SK-N-SH (cell line): ENCODE results near the gene PF4V1. TPM values are rescaled to one million over a fixed set of nuclear protein-coding genes. Genes with fewer than 3 reads are reported as not detected.

Experiments
- CTCF ChIA-PET: fragments of 300-600, 350-600 bp; formaldehyde crosslinking; extraction: SDS; loops from one replicate; lab custom pipeline; 2021; lab: Yijun Ruan, JAX
- POLR2A ChIA-PET: fragments of 350-600 bp; sonication (Branson Sonifier 250); formaldehyde crosslinking; extraction: SDS; loops from one replicate; lab custom pipeline; 2020; ENCODE audit warnings: antibody characterized with exemption, inconsistent platforms; lab: Yijun Ruan, JAX
- DNase-seq: peaks from one replicate; pipeline ENCODE4 v3.0.0; 2012
- H2AFZ ChIP-seq: fragments of 200-600 bp; sonication (generic); 2 replicates; pipeline ENCODE4 v1.8.1; 2016; ENCODE audit warnings: antibody characterized with exemption, mild to moderate bottlenecking, low read depth
- H3F3A ChIP-seq: fragments of 200-600 bp; sonication (generic); replicated peaks from 2 replicates; pipeline ENCODE3; 2016; ENCODE audit warnings: antibody characterized with exemption, mild to moderate bottlenecking; ENCODE audit not compliant: insufficient read depth
- H3K27ac ChIP-seq, 2 experiments: fragments of 200-500 bp in 1 of 2; fragments of 200-600 bp in 1 of 2; sonication (Bioruptor generic) in 1 of 2; sonication (generic), shearing (Covaris generic) in 1 of 2; 2 replicates each; pipeline versions ENCODE4 v1.5.1 to v1.6.1; 2014 to 2016; ENCODE audit warnings: low read depth in 2 of 2, inconsistent platforms in 1 of 2, low read length in 1 of 2, mild to moderate bottlenecking in 1 of 2, mixed read lengths in 1 of 2
- H3K27me3 ChIP-seq: fragments of 200-600 bp; sonication (generic), shearing (Covaris generic); 2 replicates; pipeline ENCODE4 v1.6.1; 2016; ENCODE audit warnings: mixed run types; ENCODE audit not compliant: insufficient read depth
- H3K36me3 ChIP-seq, 2 experiments: fragments of 200-500 bp in 1 of 2; fragments of 200-600 bp in 1 of 2; sonication (Bioruptor generic) in 1 of 2; sonication (generic) in 1 of 2; replicated peaks in 1 of 2; 2 replicates each; pipeline versions ENCODE3 to v1.5.1; 2014 to 2016; ENCODE audit warnings: low read length in 1 of 2, mild to moderate bottlenecking in 1 of 2; ENCODE audit not compliant: insufficient read depth in 2 of 2, control insufficient read depth in 1 of 2
- H3K4me1 ChIP-seq, 2 experiments: fragments of 200-500 bp in 1 of 2; fragments of 200-600 bp in 1 of 2; sonication (Bioruptor generic) in 1 of 2; sonication (generic), shearing (Covaris generic) in 1 of 2; 2 replicates each; pipeline versions ENCODE4 v1.5.1 to v1.6.1; 2014 to 2016; ENCODE audit warnings: low read depth in 1 of 2, low read length in 1 of 2, mixed run types in 1 of 2; ENCODE audit not compliant: insufficient read depth in 2 of 2, control insufficient read depth in 1 of 2
- H3K4me2 ChIP-seq: fragments of 200-600 bp; sonication (generic), shearing (Covaris generic); 2 replicates; pipeline ENCODE4 v1.6.1; 2017; ENCODE audit warnings: mixed run types
- H3K4me3 ChIP-seq, 2 experiments: fragments of 200-500 bp in 1 of 2; fragments of 200-600 bp in 1 of 2; sonication (Bioruptor generic) in 1 of 2; sonication (generic), shearing (Covaris generic) in 1 of 2; 2 replicates each; pipeline versions ENCODE4 v1.5.1 to v1.8.1; 2014 to 2016; ENCODE audit warnings: low read depth in 2 of 2, inconsistent platforms in 1 of 2, low read length in 1 of 2, mild to moderate bottlenecking in 1 of 2, mixed read lengths in 1 of 2, moderate library complexity in 1 of 2
- H3K79me2 ChIP-seq: fragments of 200-600 bp; sonication (generic); 2 replicates; pipeline ENCODE4 v1.8.1; 2017; ENCODE audit warnings: mild to moderate bottlenecking; ENCODE audit not compliant: insufficient read depth
- H3K9ac ChIP-seq: fragments of 200-600 bp; sonication (generic); 2 replicates; pipeline ENCODE4 v1.6.1; 2017; ENCODE audit warnings: mixed run types
- H3K9me2 ChIP-seq: fragments of 200-600 bp; sonication (generic); 2 replicates; pipeline ENCODE4 v1.6.1; 2017; ENCODE audit warnings: mixed run types
- H3K9me3 ChIP-seq: fragments of 200-600 bp; sonication (generic); 2 replicates; pipeline ENCODE4 v1.6.1; 2017; ENCODE audit warnings: mixed run types, mild to moderate bottlenecking, moderate library complexity
- H4K20me1 ChIP-seq: fragments of 200-600 bp; sonication (generic); 2 replicates; pipeline ENCODE4 v1.6.1; 2017; ENCODE audit warnings: mild to moderate bottlenecking, mixed run types; ENCODE audit not compliant: insufficient read depth
- CHD2 ChIP-seq: fragments of 150-350 bp; IDR thresholded peaks from 2 replicates; pipeline ENCODE4 v1.6.1; 2018; ENCODE audit warnings: low read length; ENCODE audit not compliant: partially characterized antibody
- EP300 ChIP-seq, 2 experiments: IDR thresholded peaks; 2 replicates each; pipeline versions ENCODE4 v1.4.0 to v1.6.1; 2012; ENCODE audit warnings: borderline replicate concordance in 1 of 2, low read depth in 1 of 2, low read length in 1 of 2
- EZH2phosphoT487 ChIP-seq: fragments of 200-600 bp; sonication (generic); IDR thresholded peaks from 2 replicates; pipeline ENCODE4 v1.6.1; 2017; ENCODE audit warnings: low read depth, mixed run types, mild to moderate bottlenecking, antibody characterized with exemption, moderate library complexity, borderline replicate concordance
- FOSL2 ChIP-seq: IDR thresholded peaks from 2 replicates; pipeline ENCODE4 v1.4.0; 2012; ENCODE audit warnings: low read depth, mild to moderate bottlenecking, moderate library complexity, borderline replicate concordance
- FOXJ3 ChIP-seq: sonication (generic); formaldehyde crosslinking; IDR thresholded peaks from 2 replicates; pipeline ENCODE4 v1.5.1; 2020; ENCODE audit warnings: mild to moderate bottlenecking, missing genetic modification reagents
- GATA2 ChIP-seq: sonication (generic); formaldehyde crosslinking; IDR thresholded peaks from 2 replicates; pipeline ENCODE4 v1.5.0; 2020; ENCODE audit warnings: mild to moderate bottlenecking, missing genetic modification reagents
- JUND ChIP-seq: IDR thresholded peaks from 2 replicates; pipeline ENCODE4 v1.4.0; 2012
- MEF2A ChIP-seq: IDR thresholded peaks from 2 replicates; pipeline ENCODE4 v1.4.0; 2012; ENCODE audit warnings: low read depth, borderline replicate concordance
- NFIC ChIP-seq: IDR thresholded peaks from 2 replicates; pipeline ENCODE4 v1.4.0; 2012; ENCODE audit warnings: borderline replicate concordance
- NRF1 ChIP-seq: IDR thresholded peaks from 2 replicates; pipeline ENCODE4 v1.6.1; 2012; ENCODE audit warnings: low read depth, mild to moderate bottlenecking, low read length
- RAD21 ChIP-seq: IDR thresholded peaks from 2 replicates; pipeline ENCODE4 v1.6.1; 2012; ENCODE audit warnings: mild to moderate bottlenecking, low read length
- RFX5 ChIP-seq: IDR thresholded peaks from 2 replicates; pipeline ENCODE4 v1.6.1; 2012; ENCODE audit warnings: mild to moderate bottlenecking, improper control_type of control experiment, low read length
- SIN3A ChIP-seq: IDR thresholded peaks from 2 replicates; pipeline ENCODE4 v1.6.1; 2012; ENCODE audit warnings: low read depth, mild to moderate bottlenecking, low read length, moderate library complexity, borderline replicate concordance
- TAF1 ChIP-seq: IDR thresholded peaks from 2 replicates; pipeline ENCODE4 v1.6.1; 2012; ENCODE audit warnings: low read depth, mild to moderate bottlenecking, low read length, moderate library complexity, borderline replicate concordance
- TCF12 ChIP-seq: IDR thresholded peaks from 2 replicates; pipeline ENCODE4 v1.4.0; 2012
- WGBS: methylation state at CpG from one replicate; pipeline ENCODE4 v1.1.6; 2017; ENCODE audit warnings: low lambda C conversion rate; 5-methylcytosine and 5-hydroxymethylcytosine counted together
- polyA plus RNA-seq, 3 experiments: library from polyadenylated mRNA; depleted of rRNA; stranded (reverse); fragments of >200 nt; gene quantifications; 2 replicates each; pipeline ENCODE4 v1.2.3, GENCODE V29; 2012
- TF ChIP-seq, protein P1 (sequence below): IDR thresholded peaks from 2 replicates; pipeline ENCODE4 v1.4.0; 2012; ENCODE audit warnings: low read depth, borderline replicate concordance
- TF ChIP-seq, protein P2 (sequence below): IDR thresholded peaks from 2 replicates; pipeline ENCODE4 v1.6.1; 2012; ENCODE audit warnings: mild to moderate bottlenecking, low read depth, low read length, moderate library complexity
- TF ChIP-seq, protein P3 (sequence below): IDR thresholded peaks from 2 replicates; pipeline ENCODE4 v1.4.0; 2012; ENCODE audit warnings: low read depth
- TF ChIP-seq, protein P4 (sequence below): IDR thresholded peaks from 2 replicates; pipeline ENCODE4 v1.4.0; 2012; ENCODE audit warnings: low read depth, borderline replicate concordance

PF4V1 gene
- polyA plus RNA-seq, 1 of the 3 experiments (the other 2 are of a cell fraction), result not detected

DNA sequence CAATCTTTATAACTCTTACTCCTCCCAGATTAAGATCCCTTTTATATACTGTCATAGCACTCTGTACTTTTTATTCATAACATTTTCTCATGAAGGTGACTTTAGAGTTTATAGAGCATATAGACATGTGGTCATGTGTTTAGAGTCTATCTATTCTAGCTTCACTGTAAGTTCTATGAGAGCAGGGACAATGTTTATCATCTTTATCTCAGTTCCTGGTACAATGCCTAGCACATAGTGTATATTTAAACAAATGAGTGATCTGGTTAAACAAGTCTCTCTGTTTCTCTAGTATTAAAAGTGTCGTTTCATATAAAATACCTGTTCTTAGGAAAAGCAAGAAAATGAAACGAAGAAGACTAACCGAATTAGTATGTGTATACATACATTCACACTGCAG lies 13.4 kb upstream of the PF4V1 start:
- Histone ChIP-seq H2AFZ (no peak overlapping the region), H3F3A (peaks cover 4% of the 10 kb centered on the region), H3K36me3 (no peaks in the 10 kb centered on the region), H3K27me3 (peaks cover 13% of the 10 kb centered on the region; the same call in 1 of the 2 replicates), H3K4me1 (no peaks in the 10 kb centered on the region), H3K9me2 (0 out of 2 replicates have a peak, but pooled peaks cover 3% of the 10 kb centered on the region), H3K9ac (no peak overlapping the region), H3K27ac (no peak overlapping the region), H3K79me2 (no peaks in the 10 kb centered on the region), H4K20me1 (no peaks in the 10 kb centered on the region), H3K4me2 (no peak overlapping the region), H3K4me3 (no peak overlapping the region), H3K9me3 (no peaks in the 10 kb centered on the region)
- POLR2A ChIA-PET, result no interaction called here
- DNase-seq, result no peak
- no peak for TF ChIP-seq NRF1
- no peak for TF ChIP-seq TAF1
- no peak for TF ChIP-seq NFIC
- no peak for TF ChIP-seq RFX5
- TF ChIP-seq EP300 (IDR thresholded peaks at IDR 0.05; ENCODE audit: borderline replicate concordance in 1 of 2, low read depth in 1 of 2, low read length in 1 of 2), result no peak
- TF ChIP-seq FOSL2, result no peak
- no peak for TF ChIP-seq MEF2A
- TF ChIP-seq, protein P1, sequence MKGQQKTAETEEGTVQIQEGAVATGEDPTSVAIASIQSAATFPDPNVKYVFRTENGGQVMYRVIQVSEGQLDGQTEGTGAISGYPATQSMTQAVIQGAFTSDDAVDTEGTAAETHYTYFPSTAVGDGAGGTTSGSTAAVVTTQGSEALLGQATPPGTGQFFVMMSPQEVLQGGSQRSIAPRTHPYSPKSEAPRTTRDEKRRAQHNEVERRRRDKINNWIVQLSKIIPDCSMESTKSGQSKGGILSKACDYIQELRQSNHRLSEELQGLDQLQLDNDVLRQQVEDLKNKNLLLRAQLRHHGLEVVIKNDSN, result no peak
- TF ChIP-seq, protein P2, sequence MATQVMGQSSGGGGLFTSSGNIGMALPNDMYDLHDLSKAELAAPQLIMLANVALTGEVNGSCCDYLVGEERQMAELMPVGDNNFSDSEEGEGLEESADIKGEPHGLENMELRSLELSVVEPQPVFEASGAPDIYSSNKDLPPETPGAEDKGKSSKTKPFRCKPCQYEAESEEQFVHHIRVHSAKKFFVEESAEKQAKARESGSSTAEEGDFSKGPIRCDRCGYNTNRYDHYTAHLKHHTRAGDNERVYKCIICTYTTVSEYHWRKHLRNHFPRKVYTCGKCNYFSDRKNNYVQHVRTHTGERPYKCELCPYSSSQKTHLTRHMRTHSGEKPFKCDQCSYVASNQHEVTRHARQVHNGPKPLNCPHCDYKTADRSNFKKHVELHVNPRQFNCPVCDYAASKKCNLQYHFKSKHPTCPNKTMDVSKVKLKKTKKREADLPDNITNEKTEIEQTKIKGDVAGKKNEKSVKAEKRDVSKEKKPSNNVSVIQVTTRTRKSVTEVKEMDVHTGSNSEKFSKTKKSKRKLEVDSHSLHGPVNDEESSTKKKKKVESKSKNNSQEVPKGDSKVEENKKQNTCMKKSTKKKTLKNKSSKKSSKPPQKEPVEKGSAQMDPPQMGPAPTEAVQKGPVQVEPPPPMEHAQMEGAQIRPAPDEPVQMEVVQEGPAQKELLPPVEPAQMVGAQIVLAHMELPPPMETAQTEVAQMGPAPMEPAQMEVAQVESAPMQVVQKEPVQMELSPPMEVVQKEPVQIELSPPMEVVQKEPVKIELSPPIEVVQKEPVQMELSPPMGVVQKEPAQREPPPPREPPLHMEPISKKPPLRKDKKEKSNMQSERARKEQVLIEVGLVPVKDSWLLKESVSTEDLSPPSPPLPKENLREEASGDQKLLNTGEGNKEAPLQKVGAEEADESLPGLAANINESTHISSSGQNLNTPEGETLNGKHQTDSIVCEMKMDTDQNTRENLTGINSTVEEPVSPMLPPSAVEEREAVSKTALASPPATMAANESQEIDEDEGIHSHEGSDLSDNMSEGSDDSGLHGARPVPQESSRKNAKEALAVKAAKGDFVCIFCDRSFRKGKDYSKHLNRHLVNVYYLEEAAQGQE, result no peak
- WGBS, result 7% methylated on average over 3 of the region's 3 CpGs
- CTCF ChIA-PET, result no interaction called here

DNA sequence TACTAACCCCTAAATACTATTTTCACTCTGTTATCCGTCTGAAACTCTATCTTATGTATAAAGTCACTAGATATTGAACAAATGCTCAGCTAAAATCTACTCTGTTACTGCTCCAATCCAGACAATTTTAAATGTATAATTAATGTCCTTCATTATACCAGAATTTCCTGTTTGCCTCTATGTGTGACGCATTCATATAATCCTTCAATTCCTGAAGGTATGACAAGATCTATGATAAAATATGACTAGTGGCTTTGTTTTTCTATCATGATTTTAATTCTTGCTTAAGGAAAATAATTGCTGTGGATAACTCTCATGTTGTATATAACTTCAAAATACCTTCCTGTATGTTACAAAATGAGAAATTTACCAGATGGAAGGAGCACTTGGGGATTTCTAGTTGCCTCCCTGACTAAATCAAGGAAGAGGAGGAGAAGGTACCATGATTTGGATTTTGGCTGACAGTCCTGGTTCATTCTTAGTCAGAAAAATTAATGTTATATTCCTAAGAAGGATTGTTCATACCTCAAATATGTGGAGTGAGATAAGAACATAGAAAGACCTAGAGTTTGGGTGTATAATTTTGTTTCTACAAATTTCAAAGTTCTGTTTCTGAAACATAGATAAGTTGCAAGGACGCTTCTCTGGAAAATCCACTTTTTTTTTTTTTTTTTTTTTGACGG lies 11.7 kb upstream of the PF4V1 start:
- H2AFZ ChIP-seq, result no peak overlapping the region
- 11% methylated on average over 4 of the region's 4 CpGs for WGBS
- CTCF ChIA-PET, result no interaction called here
- H3K79me2 ChIP-seq, result no peaks in the 10 kb centered on the region
- no peak overlapping the region for H3K9ac ChIP-seq
- H3K4me2 ChIP-seq, result no peak overlapping the region
- 0 out of 2 replicates have a peak, but pooled peaks cover 3% of the 10 kb centered on the region for H3K9me2 ChIP-seq
- H3K27me3 ChIP-seq, result peaks cover 11% of the 10 kb centered on the region; the same call in 1 of the 2 replicates
- no peak for DNase-seq
- no peaks in the 10 kb centered on the region for H3K36me3 ChIP-seq
- H3K9me3 ChIP-seq, result no peaks in the 10 kb centered on the region
- POLR2A ChIA-PET, result no interaction called here
- H3K27ac ChIP-seq, result no peak overlapping the region
- H3K4me3 ChIP-seq, result no peak overlapping the region
- TF ChIP-seq MEF2A (no peak), NFIC (no peak), EZH2phosphoT487 (no peak), GATA2 (CRISPR knock-in tag) (no peak), CHD2 (no peak), RAD21 (no peak), JUND (no peak), TCF12 (no peak), SIN3A (no peak), RFX5 (no peak), NRF1 (no peak), FOXJ3 (no peak)
- TF ChIP-seq, protein P3, sequence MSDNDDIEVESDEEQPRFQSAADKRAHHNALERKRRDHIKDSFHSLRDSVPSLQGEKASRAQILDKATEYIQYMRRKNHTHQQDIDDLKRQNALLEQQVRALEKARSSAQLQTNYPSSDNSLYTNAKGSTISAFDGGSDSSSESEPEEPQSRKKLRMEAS, result no peak
- TF ChIP-seq, protein P1, result no peak
- TF ChIP-seq, protein P4, sequence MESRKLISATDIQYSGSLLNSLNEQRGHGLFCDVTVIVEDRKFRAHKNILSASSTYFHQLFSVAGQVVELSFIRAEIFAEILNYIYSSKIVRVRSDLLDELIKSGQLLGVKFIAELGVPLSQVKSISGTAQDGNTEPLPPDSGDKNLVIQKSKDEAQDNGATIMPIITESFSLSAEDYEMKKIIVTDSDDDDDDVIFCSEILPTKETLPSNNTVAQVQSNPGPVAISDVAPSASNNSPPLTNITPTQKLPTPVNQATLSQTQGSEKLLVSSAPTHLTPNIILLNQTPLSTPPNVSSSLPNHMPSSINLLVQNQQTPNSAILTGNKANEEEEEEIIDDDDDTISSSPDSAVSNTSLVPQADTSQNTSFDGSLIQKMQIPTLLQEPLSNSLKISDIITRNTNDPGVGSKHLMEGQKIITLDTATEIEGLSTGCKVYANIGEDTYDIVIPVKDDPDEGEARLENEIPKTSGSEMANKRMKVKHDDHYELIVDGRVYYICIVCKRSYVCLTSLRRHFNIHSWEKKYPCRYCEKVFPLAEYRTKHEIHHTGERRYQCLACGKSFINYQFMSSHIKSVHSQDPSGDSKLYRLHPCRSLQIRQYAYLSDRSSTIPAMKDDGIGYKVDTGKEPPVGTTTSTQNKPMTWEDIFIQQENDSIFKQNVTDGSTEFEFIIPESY, result no peak
- no peaks in the 10 kb centered on the region for H3K4me1 ChIP-seq
- no peaks in the 10 kb centered on the region for H4K20me1 ChIP-seq
- H3F3A ChIP-seq, result peaks cover 4% of the 10 kb centered on the region
